Activated CD4-positive, CD25-positive, alpha-beta regulatory T cell treated with anti-CD3 and anti-CD28 coated beads, Interleukin-2, amount 50 U/mL, for 72 hours (primary cell): Measurements from ENCODE around the gene TLR1.
"Not testable (repeated sequence)": the region's sequence is repeated elsewhere in the genome, so short reads cannot be mapped to it uniquely, and the experiment has no call there.

Experiments used
- DNase-seq: peaks from one replicate; pipeline ENCODE4 v3.0.0; 2021

The TLR1 gene, protein sequence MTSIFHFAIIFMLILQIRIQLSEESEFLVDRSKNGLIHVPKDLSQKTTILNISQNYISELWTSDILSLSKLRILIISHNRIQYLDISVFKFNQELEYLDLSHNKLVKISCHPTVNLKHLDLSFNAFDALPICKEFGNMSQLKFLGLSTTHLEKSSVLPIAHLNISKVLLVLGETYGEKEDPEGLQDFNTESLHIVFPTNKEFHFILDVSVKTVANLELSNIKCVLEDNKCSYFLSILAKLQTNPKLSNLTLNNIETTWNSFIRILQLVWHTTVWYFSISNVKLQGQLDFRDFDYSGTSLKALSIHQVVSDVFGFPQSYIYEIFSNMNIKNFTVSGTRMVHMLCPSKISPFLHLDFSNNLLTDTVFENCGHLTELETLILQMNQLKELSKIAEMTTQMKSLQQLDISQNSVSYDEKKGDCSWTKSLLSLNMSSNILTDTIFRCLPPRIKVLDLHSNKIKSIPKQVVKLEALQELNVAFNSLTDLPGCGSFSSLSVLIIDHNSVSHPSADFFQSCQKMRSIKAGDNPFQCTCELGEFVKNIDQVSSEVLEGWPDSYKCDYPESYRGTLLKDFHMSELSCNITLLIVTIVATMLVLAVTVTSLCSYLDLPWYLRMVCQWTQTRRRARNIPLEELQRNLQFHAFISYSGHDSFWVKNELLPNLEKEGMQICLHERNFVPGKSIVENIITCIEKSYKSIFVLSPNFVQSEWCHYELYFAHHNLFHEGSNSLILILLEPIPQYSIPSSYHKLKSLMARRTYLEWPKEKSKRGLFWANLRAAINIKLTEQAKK

DNA sequence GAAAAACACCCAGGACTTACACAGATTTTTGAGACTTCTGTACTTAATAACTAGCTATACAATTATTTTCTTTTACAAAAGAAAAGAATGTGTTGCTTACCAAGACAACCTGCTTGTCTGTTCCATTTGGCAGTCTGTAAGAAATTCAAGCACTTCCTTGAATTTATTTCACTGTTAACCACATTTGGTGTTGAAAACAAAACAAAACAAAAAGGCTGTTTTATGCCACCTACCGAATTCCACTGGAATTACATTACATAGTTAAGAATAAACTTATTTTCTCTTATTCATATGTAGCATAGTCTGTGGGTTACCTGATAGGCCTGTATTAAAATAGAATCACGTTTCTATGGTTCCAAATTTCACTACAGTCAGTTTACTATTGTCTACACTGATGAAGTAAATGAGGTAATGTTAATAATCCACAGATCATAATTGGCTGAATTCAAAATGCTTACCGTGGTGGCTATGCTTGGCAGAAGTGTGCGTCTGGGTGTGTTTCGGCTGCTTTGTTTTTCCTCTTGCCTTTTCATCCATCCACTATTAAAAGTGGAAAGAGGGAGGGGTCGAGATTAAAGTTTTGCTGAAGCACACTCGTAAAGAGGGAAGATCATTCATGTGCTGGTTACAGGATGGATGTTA is at the start of gene TLR1:
TLR1 (minus strand) TSS at position 138 of the 642 bp plus-strand sequence. CDS start 5,960 bp downstream, outside the sequence.
- no peak for DNase-seq

DNA sequence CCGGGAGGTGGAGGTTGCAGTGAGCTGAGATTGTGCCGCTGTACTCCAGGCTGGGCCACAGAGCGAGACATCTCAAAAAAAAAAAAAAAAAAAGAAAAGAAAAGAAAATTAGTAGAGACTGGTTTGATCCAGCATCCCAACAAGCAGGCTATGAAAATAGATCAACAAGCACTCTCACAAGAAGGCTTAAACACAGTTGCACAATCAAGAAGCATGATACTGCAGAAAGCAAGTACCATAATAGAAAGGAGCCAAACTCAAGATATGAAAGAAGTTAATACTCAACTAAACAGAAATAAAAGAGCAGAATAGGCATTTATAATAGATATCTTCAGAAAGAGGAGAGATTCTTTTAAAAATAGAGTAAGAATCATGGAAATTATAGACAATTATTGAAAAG is 41.4 kb upstream of the TLR1 start:
- DNase-seq: no peak

DNA sequence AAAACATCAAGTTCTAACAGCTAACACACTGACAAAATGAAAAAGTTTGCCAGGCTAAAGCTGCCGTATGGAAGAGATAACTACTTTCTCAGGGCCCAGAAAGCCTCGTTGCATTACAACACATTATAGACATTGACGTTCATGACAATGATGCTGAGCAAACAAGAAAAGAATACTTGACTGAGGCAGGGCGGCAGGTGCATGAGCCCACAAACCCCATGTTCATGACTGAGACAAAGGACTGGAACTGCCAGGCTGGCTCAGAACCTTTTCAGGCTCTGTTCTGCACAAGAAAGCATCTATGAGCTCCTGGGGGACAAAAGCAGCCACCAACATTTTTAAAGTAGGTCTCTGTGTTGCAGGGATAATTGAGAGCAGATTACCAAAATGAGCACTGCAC is 38.4 kb upstream of the TLR1 start:
- DNase-seq: no peak

DNA sequence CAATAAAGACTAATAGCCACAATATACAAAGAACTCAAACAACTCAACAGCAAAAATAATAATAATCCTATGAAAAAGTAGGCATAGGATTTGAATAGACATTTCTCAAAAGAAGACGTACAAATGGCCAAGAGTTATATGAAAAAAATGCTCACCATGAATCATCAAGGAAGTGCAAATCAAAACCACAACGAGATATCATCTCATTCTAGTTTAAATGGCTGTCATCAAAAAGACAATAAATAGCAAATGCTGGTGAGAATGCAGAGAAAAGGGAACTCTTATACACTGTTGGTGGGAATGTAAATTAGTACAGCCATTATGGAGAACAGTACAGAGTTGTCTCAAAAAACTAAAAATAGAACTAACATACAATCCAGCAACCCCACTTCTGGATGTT is 33.3 kb upstream of the TLR1 start:
- no peak for DNase-seq

DNA sequence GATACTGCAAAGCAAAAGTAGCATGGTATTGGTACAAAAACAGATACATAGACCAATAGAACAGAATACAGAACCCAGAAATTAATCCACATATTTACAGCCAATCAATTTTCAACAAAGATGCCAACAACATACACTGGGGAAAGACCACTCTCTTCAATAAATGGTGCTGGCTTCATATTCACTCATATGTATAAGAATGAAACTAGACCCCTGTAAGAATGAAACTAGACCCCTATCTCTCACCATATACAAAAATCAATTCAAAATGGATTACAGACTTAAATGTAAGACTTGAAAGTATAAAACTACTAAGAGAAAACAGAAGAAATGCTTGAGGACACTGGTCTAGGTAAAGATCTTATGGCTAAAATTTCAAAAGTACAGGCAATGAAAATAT is 32.7 kb upstream of the TLR1 start:
- DNase-seq: no peak

DNA sequence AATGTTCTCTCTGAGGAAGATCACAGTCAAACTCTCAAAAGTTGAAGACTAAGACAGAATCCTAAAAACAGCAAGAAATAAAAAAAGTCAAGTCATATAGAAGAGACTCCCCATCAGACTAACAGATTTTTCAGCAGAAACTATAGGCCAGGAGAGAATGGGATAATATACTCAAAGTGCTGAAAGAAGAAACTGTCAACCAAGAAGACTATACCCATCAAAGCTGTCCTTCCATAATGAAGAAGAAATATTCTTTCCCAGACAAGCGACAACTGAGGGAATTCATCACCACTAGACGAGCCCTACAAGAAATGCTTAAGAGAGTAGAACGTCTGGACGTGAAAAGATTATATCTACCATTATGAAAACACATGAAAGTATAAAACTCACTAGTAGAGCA is 30.0 kb upstream of the TLR1 start:
- no peak for DNase-seq

DNA sequence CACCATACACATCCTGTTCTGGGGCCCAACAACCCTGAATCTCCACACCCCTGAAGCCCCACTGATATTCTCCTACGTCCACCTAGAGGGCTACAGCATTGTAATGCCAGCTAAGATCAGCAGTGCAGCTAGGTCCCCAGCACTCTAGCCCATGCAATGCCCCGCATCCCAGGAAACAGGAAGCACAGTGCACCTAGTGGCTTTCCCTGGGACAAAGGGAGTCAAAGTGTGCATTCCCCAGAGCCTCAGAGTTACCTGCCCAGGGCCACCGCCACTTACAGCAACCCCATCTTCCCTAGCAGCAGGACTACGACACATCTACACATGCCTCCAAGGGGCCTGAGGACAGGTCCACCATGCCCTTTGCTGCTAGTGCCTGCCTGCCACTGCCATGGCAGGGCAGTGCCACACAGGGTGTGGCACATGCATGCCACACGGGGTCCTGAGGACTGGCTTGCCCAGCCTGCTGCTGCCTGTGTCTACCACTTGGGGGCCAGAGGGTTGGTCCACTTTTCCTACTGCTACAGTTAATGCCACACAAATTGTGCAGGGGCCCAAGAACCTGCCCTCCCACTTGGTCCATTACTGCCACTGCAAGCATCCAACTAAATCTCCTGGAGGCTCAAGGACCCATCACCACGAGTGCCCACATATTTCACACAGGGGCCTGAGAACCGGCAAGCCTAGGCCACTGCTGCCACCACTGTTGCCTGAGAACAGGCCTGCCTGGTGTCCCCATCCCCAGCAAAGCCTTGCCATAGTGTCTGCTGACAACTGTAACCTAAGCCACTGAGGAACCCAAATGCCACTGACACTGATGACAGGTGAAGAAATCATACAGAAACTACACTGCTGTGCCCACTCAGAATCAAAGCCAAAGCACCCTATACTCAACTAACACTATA is 28.3 kb upstream of the TLR1 start:
- DNase-seq: no peak

DNA sequence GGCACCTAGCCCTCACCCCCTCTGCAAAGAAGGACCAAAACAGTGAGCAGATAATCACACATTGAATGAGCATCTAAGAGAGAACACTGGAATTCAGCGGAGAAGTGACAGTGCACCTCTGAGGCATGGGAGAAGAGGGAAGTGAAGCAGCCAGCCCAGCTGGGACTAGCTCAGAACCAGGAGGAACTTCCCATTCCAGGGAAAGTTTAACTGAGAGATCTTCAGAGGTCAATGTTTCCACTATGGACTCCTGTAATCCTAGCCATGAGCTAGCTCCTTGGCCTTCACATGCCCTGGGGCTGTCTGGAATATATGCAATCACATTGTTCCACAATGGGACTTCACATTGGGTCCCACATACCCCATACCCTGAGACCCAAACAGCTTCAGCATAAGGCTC is 27.6 kb upstream of the TLR1 start:
- DNase-seq: no peak

DNA sequence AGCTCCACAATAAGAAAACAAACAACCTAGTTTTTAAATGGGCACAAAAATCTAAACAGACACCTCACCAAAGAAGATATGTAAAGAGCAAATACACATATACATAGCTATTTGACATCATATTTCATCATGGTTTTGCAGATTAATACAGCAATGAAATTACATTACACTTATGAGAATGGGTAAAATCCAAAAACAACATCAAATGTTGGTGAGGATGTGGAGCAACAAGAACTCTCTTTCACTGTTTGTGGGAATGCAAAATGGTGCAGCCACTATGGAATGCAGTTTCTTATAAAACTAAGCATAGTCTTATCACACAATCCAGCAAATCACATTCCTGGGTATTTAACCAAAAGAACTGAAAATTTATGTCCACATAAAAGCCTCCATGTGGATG is 27.1 kb upstream of the TLR1 start:
- no peak for DNase-seq

DNA sequence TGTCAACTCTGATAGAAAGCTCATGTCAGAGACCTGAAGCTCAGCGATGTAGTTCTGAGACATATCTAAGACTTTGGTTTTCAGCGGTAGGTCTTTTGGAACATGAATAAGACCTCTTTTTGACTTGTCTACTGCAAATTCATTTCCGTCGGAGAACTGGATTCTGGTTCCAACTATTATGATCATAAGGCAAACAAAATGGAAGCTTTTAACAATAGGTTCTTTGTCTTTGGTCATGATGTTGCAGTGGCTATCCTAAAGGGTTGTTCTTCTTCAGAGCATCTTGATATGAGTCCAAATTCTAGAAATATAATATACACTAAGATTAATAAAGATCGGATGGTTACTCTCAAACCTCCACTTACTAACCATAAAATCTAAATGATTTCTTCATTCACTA is 24.6 kb upstream of the TLR1 start:
- DNase-seq: no peak

DNA sequence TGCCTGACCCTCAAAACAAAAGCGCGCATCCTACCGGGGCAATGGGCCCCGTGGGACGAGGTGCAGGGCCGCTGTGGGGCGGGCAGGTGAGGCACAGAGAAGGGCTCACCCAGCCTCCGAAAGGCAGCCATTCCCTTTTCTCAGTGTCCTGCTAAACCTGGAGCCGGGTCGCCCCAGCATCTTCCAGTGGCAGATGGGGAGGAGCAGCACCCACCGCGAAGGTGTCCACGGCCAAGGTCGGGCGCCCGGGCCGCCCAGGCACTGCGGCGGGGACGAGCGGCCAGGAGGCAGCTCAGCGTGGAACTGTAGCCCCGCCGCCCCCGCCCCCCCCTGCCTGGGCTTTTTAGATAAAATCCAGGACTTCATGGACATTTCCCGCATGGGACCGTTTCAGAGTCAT is 19.2 kb upstream of the TLR1 start:
- DNase-seq: no peak

DNA sequence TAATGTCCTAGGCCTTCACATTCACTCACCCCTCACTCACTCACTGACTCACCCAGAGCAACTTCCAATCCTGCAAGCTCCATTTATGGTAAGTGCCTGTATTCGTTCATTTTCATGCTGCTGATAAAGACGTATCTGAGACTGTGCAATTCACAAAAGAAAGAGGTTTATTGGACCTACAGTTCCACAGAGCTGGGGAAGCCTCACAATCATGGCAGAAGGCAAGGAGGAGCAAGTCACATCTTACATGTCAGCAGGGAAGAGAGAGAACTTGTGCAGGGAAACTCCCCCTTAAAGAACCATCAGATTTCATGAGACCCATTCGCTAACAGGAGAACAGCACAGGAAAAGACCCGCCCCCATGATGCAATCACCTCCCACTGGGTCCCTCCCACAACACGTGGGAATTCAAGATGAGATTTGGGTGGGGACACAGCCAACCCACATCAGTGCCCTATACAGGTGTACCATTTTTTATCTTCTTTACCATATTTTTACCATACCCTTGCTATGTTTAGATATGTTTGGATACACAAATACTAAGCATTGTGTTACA is 18.2 kb upstream of the TLR1 start:
- DNase-seq: no peak

DNA sequence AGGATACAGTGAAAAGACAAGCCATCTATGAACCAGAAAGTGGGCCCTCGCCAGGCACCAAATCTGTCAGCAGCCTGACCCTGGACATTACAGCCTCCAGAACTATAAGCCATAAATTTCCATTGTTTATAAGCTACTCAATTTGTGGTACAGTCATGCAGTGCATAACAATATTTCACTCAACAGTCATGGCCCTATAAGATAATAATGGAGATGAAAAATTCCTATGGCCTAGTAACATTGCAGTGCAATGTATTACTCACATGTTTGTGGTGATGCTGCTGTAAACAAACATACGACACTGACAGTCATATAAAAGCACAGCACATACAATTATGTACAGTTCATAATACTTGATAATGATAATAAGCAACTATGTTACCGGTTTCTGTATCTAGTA is 17.1 kb upstream of the TLR1 start:
- no peak for DNase-seq

DNA sequence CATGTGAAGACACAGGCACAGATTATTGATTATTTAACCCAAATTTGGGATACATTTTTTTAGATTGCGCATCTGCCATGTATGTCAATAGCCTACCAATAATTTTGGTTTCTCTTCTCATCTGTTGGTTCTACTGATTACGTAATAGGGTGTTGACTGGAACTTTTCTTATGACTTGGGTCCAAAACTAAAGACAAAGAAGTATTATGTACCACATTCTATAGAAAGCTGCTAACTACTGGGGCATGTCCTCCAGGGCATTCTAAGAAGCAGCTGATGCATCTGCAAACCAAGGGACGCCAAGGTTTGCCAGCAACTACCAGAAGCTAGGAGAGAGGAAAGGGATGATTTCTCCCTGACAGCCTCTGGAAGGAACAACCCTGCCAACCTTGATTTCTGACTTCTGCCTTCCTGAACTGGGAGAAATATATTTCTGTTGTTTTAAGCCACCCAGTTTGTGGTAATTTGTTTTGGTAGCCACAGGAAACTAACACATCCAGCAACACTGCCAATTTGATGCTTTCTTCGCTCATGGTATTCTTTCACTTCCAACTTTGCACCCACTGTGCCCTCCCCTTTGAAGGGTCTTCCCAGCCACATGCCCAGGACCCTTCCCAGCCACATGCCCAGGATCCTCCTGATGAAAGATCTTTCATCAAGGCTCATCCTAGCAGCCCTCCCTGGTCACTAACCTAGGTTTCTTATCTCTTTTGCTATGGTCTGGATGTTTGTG is 15.9 kb upstream of the TLR1 start:
- DNase-seq: no peak

DNA sequence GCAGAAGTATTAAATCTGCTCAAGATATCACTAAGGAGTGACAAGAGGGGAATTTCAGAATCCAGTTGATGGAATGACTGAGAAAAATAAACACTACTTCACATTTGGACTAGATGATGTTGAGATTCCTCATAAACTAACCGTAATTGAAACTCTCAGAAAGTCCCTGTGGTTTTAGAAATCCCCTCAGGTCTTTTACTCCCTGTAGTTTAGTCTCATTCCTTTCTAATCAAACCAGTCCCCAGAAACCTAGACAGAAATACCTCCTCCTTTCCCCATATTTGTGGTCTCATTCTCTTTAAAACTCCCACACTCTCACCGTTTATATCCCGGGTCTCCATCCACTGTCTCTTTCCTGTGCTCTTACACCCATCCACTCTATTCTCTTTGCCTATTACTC is 15.0 kb upstream of the TLR1 start:
- DNase-seq: no peak

DNA sequence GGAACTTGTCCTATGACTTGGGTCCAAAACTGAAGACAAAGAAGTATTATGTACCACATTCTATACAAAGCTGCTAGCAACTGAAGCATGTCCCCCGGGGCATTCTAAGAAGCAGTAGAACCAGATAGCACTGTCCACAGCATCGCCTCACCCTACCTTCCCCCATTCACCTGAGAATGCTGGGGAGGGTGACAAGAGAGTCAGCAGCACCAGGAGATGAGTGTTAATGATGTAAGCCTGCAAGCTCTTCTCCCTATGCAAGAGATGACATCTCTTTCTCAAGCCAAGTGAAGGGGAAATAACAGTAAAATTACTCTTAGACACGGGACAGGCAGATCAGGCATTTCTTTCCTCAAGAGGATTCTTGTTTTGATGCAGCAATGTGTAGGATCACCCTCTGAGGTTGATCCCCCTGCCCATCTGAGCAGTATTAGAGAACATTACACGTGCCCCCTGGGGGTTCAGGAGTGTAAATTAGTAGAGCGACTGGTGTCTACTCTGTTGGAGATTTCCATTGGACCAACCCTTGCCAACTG is 13.9 kb upstream of the TLR1 start:
- DNase-seq: no peak

DNA sequence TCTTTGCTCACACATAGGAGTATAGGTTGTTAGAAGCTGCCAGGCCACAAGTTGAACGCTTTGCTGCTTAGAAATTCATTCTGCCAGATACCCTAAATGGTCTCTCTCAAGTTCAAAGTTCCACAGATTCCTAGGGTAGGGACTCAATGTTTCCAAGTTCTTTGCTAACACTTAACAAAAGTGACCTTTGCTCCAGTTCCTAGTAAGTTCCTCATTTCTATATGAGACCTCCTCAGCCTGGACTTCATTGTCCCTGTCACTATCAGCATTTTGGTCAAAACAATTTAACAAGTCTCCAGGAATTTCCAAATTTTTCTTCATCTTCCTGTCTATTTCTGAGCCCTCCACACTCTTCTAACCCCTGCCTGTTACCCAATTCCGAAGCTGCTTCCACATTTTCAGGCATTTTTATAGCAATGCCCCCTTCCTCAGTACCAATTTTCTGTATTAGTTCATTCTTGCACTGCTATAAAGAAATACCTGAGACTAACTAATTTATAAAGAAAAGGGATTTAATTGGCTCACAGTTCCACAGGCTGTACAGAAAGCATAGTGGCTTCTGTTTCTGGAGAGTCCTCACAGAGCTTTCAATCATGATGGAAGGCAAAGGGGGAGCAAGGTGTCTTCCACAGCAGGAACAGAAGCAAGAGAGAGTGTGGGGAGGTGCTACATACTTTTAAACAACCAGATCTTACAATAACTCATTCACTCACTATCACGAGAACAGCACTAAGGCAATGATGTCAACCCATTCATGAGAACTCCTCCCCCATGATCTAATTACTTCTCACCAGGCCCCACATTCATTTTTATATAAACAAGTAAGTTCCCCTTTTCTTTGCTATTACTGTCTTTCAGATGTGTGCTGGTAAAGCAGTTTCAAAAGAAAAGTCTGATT is 11.5 kb upstream of the TLR1 start:
- DNase-seq: no peak

DNA sequence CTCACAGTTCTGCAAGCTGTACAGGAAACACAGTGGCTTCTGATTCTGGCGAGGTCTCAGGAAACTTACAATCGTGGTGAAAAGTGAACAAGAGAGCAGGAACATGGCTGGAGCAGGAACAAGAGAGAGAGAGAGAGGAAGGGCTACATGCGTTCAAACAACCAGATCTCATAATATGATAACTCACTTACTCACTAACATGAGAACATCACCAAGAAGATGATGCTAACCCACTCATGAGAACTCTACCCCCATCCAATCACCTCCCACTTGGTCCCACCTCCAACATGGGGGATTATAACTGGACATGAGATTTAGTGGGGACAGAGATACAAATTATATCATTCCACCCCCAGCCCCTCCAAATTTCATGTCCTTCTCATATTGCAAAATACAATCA is 9.8 kb upstream of the TLR1 start:
- no peak for DNase-seq

DNA sequence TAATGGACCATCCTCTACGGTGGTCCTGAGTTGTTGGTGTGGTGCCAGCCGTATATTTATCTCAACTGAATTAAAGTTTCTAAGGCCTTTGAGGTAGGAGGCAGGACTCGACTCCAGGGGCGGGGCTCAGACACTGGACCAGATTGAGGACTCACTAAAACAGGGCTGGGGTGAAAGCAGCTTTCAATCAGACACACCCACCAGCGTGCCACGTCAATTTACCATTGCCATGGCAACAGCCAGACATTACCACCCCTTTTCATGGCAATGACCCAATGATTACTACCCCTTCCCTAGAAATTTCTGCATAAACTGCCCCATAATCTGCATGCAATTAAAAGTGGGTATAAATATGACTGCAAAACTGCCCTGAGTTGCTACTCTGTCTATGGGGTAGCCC is 6.7 kb upstream of the TLR1 start:
- DNase-seq: no peak

DNA sequence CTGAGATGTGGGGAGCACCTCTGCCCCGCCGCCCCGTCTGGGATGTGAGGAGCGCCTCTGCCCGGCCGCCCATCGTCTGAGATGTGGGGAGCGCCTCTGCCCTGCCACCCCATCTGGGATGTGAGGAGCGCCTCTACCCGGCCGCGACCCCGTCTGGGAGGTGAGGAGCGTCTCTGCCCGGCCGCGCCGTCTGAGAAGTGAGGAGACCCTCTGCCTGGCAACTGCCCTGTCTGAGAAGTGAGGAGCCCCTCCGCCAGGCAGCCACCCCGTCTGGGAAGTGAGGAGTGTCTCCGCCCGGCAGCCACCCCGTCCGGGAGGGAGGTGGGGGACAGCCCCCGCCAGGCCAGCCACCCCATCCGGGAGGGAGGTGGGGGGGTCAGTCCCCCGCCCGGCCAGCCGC is 2.9 kb upstream of the TLR1 start:
- DNase-seq: not testable (repeated sequence)
